HG02840 (cell line): Measurements from ENCODE around the gene TMEM37.

Source experiments
- ATAC-seq: cut with Tn5 transposase; IDR thresholded peaks from one replicate; pipeline ENCODE4 v1.9.1; 2021; ENCODE audit warnings: mild to moderate bottlenecking, moderate library complexity, moderate number of reproducible peaks; ENCODE audit not compliant: unreplicated experiment, low FRiP score

TMEM37 gene

DNA sequence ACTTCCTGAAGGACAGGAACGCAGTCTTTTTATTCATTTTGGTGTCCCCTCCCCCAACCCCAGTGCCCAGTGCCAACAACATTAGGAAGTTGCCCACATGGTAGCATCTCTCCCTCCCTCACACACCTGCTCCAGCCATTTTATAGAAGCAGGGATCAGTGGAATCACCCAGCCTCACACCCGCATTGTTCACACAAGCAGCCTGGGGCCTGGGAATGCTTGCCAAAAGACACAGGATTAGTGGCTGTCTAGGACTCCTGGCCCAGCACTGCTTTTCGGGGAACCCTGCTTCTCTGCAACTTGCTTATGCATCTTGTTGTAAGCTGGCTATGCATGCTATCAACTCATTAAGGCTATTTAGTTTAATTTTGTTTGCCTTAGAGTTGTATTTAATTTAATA is 17.9 kb downstream of the TMEM37 start:
- no peak for ATAC-seq

DNA sequence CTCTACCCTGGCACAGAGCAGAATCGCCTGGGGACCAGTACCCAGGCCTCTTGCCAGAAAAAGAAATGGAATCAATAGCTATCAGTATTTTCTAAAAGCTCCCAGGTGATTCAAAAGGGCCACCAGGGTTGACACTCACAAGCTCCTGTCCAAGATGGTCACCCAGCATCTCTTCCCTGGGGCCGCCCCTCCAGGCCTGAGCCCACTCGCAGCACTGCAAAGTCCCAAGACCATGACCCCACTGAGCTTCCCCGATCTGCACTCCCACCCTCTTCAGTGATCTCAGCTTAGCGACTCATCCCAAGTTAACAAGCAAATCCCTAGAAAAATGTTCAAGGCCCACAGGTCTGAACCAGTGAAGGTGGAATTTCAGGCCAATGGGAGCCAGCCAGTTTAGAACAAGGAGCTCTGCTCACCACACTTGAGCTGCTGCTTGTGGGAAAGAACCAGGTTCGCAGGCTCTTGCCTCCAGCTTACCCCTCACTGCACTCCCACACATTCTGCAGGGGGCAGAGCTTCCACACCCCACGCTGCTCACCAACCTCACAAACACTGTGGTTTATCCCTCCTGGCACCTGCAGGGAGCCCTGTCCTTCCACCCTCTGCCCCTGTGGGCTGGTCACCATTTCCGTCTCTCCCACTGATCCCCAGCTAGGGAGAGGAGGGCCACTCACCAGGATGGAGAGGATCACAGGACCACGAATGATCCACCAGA is 19.8 kb downstream of the TMEM37 start:
- ATAC-seq = no peak

DNA sequence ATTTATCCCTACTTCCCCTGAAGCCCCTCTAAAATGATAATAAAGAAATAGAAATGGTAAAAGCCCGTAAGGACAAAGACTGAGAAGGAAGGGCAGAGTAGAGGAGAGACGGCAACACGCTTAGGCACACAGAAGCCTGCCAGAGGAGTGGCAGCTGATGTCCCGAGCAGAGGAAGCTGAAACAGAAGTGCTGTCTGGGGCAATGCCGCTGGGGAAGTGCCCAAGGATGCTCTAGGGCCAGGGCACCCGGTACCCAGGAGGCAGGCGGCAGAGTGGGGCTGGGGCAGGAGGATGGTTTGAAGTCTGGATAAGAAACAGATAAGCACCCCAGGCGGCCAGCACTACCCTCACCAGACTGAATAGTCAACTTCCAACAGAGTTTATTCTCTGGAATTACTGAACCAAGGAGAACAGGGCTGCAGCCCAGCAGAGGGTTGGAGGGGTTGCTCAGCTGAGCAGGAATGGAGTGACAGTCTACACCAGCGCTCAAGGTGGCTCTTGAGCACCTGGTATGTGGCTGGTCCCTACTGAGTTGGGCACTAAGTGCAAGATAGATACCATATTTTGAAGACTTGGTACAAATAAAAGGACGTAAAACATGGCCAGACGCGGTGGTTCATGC is 22.4 kb downstream of the TMEM37 start:
- ATAC-seq = no peak

DNA sequence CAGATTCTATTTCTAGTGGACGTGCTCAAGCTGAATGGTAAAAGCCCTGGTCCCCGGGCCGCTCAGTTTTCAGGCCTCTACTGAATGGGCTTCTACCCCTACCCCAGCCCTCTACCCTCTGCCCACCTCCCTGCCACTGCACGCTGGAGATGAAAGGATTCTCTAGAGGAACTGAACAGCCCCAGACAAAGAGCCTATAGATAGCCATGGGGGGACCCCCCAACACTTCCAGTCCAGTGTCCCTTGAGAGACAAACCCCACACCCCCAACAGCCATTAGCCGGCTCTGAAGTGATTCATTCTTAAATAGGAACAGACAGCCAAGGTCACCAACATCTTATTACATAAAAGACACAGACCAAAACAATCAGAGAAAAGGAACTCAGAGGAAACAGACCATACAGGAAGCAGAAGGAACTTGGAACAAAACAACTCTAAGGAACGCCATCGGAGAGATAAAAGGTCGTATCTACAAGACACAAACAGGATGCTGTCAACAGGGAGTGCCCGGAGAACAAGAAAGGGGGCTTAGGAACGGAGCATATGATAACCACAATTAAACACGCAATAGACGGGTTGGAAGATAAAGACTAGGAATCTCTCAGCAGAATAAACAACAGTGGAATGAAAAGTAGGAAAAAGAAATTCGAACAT is 23.5 kb downstream of the TMEM37 start:
- ATAC-seq = no peak

DNA sequence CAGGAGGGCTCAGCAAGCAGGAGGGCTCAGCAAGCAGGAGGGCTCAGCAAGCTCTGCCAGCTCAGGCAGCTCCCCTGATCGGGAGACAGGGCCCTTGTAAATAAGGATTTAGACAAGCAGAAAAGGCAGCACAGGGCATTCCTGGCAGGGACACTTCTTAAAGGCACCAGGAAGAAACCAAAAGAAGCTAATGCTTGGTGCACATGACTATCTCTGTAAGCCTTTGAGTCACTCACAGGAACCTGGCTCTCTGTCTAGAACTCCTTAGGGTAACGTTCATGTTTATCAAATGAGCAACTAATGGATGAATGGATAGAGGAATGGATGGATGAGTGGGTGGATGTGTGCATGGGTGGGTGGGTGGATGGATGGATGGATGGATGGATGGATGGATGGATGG is 28.4 kb downstream of the TMEM37 start:
- ATAC-seq = no peak

DNA sequence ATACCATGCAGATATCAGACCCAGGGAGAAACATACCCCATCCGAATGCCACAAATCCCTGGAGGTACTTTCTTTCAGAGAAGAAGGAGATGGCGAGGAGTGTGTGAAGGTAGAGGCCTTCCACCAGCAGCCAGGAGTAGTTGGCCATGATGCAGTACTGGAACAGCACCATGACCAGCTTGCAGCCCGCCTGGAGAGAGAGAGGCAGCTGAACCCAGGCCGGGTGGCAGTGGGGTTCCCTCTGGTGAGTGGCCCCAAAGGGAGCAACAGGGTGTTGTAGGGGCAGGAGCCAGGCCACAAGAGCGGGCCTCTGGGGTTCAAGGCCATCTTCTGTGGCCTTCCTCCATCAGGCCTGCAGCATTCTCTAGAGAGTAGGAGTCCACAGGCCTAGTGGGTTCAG is 30.2 kb downstream of the TMEM37 start:
- no peak for ATAC-seq

DNA sequence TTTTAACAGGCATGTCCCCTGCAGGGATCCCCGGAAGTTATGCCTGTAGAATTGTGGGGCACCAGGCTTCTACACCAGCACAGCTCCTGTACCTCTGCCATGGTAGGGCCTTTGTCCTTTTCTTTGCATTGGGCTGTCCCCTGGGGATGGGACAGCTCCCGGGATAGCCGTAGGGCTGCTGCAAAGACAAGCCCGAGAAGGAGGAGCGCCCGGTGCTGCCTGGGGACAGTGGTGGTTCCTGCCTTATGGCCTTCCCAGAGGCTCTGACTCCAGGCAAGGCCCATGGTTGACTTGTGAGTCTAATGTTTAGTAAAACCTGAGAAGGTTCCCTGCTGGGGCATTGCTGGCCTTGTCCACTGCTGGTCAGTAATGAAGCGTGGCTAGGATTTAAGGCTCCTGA is 30.9 kb downstream of the TMEM37 start:
- no peak for ATAC-seq

DNA sequence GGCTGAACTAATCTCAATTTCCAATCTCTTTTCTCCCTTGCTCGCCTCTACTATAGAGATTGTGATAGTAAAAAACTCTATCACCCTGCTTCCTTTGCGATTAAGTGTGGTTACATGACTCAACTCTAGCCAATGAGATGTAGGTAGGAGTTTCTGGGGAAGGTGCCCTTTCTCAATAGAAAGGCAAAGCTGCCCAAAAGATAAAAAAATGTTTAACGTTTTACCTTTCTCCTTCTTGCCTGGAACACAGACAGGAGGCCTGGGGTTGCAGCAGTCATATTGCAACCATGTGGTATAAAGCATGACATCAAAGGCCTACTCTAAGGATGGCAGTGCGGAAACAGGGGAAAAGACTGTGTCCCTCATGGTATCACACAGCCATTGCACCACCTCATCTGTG is 31.5 kb downstream of the TMEM37 start:
- ATAC-seq = no peak

DNA sequence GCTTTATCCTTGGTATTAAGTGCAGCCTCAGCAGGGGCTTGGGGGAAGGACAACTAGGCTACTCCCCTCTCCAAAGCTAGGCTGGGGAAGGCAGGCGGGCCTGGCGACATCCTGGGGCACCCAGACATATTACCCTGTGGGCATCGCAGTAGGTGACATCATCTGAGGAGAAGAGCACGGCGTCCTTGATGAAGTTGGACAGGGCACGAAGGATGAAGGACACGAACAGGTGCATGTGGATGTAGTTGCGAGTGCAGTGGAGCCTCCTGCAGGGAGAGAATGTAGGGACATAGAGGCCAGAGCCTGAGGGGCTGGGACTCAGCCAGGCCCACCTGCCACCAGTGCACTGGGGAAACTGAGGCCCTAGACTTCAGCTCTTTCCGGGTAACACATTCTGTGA is 32.3 kb downstream of the TMEM37 start:
- no peak for ATAC-seq

DNA sequence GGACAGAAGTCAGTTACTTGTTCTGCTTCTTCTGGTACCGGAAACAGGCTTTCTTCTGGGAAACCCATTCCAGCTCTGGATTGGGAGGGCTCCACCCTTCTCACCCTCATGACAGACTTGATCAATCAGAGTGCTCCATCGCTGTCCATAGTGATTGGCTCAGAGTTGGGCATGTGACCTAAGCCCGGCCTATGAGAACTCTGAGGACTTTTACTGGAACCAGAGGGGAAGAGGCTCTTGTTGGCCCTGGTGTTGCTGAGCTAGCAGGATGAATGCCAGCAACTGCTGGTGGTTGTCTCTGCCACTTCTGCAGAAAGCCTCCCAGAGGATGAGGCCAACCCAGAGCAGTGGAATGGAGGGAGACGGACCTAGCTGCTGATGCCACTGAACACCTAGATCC is 33.3 kb downstream of the TMEM37 start:
- no peak for ATAC-seq

DNA sequence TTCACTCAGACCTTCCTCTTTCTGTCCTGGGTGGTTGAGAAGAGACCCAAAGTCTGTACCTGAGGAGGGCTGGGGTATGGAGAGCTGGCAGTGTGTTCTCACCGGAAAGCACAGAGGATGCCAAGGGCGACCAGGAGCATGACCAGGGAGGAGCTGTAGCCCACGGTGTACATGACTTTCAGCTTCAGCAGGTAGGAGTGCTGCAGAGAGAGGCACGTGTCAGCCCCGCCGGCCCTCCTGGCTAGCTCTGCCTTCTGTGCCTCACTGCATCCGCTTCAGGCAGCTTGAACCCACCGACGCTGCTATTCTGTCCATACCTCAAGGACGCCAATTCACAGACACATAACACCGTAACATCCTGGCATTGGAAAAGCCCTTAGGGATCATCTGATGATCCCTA is 34.0 kb downstream of the TMEM37 start:
- no peak for ATAC-seq

DNA sequence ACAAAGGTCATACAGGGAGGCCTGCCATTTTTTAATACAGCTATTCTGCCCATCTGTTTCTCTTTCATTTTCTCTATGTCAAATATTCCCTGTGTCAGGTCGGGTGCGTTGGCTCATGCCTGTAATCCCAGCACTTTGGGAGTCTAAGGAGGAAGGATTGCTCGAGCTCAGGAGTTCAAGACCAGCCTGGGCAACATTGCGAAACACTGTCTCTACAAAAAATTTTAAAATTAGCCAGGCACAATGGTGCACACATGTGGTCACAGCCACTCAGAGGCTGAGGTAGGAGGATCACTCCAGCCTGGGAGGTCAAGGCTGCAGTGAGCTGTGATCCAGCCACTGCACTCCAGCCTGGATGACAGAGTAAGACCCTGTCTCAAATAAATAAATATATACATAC is 34.7 kb downstream of the TMEM37 start:
- ATAC-seq = no peak

DNA sequence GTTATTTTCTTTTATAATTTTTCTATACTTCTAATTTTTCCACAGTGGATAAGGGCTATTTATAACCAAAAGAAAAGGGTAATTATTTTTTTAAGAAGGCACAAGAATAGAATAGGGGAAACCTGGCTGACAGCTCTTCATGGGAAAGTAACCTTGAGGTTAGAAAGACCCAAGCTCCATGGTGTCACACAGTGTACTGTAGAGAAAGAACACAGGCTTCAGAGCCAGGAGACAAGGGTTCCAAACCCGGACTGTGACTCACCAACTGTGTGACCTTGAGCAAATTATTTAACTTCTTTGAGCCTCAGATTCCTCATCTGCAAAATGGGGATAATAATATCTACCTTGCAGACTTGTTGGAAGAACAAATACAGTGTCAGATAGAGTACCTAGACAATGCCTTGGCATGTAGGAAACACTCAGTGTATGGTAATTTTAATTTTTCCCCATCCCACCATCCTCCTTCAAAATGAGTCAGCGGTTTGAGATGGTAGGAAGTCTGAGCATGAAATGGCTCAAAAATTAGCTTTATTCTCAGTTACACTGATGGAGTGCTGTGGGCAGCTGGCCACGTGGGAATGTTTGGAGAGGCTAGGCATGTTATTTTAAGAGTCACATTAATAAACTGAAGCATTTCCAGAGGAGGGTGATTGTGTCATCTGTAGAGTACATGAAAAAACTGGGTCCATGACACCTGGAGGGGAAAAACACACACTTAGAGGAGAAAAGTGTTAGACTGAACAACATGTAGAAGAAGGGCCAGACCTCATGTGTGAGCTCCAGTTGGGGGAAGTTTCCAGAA is 36.7 kb downstream of the TMEM37 start:
- ATAC-seq = no peak

DNA sequence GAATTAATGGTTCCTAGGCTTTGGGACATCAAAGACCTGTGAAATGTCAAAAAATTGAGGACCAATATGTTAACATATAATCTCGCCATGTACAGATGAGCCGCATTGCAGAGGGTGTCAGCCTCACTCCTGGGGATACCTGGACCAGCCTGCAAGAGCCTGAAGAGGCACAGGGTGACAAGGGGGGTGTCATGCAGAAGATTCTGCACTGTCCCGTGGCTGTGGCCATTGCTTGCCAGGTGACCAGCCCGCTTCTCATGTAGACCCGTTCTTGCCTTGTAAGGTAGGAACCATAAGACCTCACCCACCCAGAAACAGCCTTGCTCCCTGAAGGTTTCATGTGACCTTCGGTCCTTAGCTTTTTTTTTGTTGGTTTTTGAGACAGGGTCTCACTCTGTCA is 37.5 kb downstream of the TMEM37 start:
- ATAC-seq = no peak

DNA sequence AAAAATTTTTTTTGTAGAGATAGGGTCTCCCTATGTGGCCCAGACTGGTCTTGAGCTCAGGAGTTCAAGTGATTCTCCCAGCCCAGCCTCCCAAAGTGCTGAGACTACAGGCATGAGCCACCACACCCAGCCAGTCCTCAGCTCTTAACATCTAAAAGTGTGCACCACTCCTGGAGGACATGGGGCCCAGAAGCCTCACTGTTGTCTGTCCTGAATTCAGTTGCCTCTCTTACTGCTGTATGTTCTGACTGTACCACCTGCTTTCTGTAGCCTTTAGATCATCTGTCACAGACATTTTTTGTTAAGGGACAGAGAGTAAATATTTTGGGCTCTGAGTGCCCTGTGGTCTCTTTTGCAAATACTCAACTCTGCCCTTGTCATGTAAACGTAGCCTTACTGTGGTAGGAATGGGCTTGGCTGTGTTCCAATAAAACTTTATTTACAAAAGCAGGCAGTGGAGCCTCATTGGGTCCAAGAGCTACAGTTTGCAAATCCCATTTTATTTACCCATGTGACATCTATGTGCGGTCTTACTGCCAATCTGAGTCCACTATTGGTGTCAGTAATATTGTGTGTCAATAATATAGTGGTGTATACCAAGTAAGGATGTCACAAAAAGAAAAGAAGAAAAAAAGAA is 38.1 kb downstream of the TMEM37 start:
- no peak for ATAC-seq

DNA sequence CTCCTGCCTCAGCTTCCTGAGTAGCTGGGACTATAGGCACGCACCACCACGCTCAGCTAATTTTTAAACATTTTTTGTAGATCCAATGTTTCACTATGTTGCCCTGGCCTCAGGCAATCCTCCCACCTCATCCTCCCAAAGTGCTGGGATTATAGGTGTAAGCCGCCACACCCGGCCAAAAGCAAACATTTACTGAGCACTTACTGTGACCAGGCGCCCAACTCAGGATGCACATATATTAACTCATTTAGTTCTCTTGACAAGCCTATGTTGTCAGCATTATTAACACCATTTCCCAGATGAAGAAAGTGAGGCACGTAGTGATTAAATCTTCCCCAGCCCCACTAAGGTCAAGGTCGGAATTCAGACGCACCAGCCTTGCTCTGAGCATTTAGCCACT is 41.1 kb downstream of the TMEM37 start:
- ATAC-seq = no peak

DNA sequence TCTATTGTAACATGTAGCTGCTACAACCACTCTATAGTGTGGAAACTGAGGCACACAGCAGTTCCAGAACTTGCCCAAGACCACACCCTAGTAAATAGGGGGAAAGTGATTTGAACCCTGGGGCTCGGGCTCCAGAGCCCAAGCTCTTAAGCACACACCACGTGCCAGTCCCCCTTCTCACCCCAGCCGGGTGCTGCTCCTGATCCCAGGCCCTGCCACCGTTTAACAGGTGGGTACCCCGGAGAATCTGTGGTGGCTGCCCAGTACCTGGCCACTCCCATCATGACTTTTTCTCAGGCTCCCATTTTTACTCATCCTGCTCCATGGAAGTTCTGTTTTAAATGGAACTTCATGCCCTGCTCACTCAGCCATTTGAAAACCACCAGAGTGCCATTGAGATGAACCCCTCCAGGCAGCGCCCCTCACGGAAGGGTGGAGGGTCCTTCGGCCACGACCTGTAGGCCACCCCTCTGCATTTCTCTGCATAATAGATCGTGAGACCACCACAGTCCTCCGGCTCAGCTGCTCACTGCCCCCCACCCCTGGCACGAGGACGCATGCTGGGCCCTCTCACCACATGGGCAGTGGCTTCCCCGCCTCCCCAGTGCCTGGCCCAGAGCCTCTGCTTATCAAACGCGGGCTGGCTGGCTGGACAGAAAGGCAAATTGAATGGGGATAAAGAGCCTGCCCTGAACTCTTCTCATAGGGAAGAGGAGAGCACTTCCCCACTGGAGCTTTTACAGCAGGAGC is 42.1 kb downstream of the TMEM37 start:
- ATAC-seq = no peak

DNA sequence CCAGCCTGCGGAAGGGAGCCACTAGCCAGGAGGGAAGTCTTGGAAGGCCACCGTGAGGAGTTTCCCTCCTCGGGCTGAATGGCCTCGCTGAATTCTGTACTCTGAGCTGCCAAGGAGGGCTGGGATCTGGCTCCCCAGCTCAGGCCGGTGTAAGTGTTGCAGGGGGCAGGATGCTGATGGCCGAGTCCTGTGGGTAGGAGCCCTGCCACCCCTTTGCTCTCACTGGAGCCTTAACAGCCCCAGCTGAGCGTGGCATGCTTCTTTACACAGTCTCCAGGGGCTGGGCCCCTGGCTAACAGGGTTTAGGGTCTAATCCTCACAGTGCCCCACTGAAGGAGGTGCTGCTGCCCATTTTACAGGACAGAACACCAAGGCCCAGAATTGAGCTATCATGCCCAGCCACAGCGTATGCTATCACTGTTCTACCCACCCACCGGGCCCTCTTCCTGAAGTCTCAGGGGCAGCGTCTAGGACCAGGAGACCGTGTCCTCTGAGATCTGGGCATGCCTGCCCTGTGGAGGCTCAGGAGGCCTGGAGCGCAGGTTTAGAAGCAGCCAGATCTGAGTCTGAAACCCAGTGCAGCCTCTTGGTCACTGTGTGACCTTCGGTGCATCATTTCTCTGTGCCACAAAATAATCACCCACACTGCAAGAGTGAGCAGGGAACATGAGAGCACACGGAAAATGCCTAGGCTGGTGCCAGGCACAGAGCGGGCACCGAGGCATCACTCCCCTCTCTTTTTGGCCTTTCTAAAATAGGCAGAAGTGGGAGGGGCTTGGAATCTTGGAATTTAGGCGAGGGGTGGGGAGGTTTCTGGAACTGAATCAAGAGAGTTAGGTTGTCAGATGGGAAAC is 42.9 kb downstream of the TMEM37 start:
- ATAC-seq = no peak

DNA sequence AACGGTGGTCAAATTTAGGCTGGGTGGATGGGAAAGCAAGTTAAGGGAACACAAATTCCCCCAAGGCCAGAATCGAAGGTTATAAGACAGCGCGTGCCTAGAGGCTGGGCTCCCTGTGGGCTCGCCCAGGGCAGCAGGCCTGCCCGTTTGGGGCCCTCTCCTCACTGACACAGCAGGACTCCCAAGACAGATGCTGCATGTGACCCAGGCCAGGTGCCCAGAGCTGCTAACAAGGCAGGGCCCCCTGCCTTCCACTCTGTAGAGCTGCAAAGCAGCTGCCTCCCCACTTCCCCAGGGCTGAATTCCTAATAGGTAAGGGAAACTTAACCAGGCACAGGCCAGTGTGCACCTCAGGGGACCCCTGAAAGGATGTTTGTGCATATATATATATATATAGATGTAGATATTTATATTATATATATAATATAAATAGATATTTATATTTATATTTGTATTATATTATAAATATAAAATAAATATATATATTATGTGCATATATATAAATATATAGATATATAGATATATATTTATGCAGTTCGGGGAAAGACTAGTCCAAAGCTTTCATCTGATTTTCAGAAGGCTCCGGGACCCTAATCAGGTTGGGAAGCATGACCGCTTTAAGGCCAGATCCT is 43.7 kb downstream of the TMEM37 start:
- no peak for ATAC-seq
